ENCODE data around the gene GPAM. TPM values are rescaled to one million over a fixed set of nuclear protein-coding genes. Genes with fewer than 3 reads are reported as not detected.

Gene GPAM
- total and polyA plus RNA-seq, 9 of the 15 experiments (the other 6 are each of a cell fraction or from before 2014, with no cell fraction given), result 3.5 to 7.5 (median 5.5) TPM

- TF ChIP-seq ZSCAN32 (CRISPR knock-in tag; IDR thresholded peaks at IDR 0.05) (no peak; the same call in 1 of the 2 replicates), TFE3 (CRISPR knock-in tag; IDR thresholded peaks at IDR 0.05) (no peak), MTA1 (IDR thresholded peaks at IDR 0.05; ENCODE audit: borderline replicate concordance) (peak; percentile 99), E2F5 (CRISPR knock-in tag; IDR thresholded peaks at IDR 0.05) (no peak), TFAP4 (CRISPR knock-in tag; IDR thresholded peaks at IDR 0.05; ENCODE audit: borderline replicate concordance) (peak; percentile 99), PHF21A (IDR thresholded peaks at IDR 0.05; ENCODE audit: borderline replicate concordance, low read depth) (no peak), ASH1L (IDR thresholded peaks at IDR 0.05; ENCODE audit: borderline replicate concordance, low read depth, partially characterized antibody) (no peak), MGA (IDR thresholded peaks at IDR 0.05) (peak; percentile 52), SNAPC5 (CRISPR knock-in tag; IDR thresholded peaks at IDR 0.05) (no peak)
These were observed at the start of gene GPAM (continued) for GRCh38 chr10:112183329-112184051.

All from K562 (cell line).